ENCODE measurements around the gene MUC5B. TPM values are rescaled to one million over a fixed set of nuclear protein-coding genes. Genes with fewer than 3 reads are reported as not detected.
A peak's percentile ranks its signal among the peaks of the same experiment; 100 is the strongest.

MUC5B gene
- total RNA-seq, 1 donor from 2014 or later, result not detected

- DNase-seq (ENCODE audit: low read depth), result no peak
- no peak overlapping the region for H3K4me3 ChIP-seq (ENCODE audit: low read depth, low read length)
- TF ChIP-seq CTCF (conservative IDR thresholded peaks at IDR 0.05; ENCODE audit: low read depth, low read length), result no peak
Observed at GRCh38 chr11:1231396-1232020, 8.6 kb downstream of the MUC5B start.

- TF ChIP-seq CTCF (conservative IDR thresholded peaks at IDR 0.05; ENCODE audit: low read depth, low read length), result no peak
- H3K4me3 ChIP-seq (ENCODE audit: low read depth, low read length), result no peak overlapping the region
- no peak for DNase-seq (ENCODE audit: low read depth)
Observed at GRCh38 chr11:1232021-1232882, 9.4 kb downstream of the MUC5B start.

- no peak for DNase-seq (ENCODE audit: low read depth)
- H3K4me3 ChIP-seq (ENCODE audit: low read depth, low read length), result no peak overlapping the region
- TF ChIP-seq CTCF (conservative IDR thresholded peaks at IDR 0.05; ENCODE audit: low read depth, low read length), result no peak
Observed at GRCh38 chr11:1232883-1233321, 10.0 kb downstream of the MUC5B start.

GRCh38 chr11:1233351-1234053 lies 10.6 kb downstream of the MUC5B start:
- H3K4me3 ChIP-seq (ENCODE audit: low read depth, low read length), result no peak overlapping the region
- TF ChIP-seq CTCF (conservative IDR thresholded peaks at IDR 0.05; ENCODE audit: low read depth, low read length), result peak; percentile 24
- no peak for DNase-seq (ENCODE audit: low read depth)

GRCh38 chr11:1234054-1234720 lies 11.3 kb downstream of the MUC5B start:
- H3K4me3 ChIP-seq (ENCODE audit: low read depth, low read length), result no peak overlapping the region
- TF ChIP-seq CTCF (conservative IDR thresholded peaks at IDR 0.05; ENCODE audit: low read depth, low read length), result no peak
- DNase-seq (ENCODE audit: low read depth), result no peak

- no peak overlapping the region for H3K4me3 ChIP-seq (ENCODE audit: low read depth, low read length)
- TF ChIP-seq CTCF (conservative IDR thresholded peaks at IDR 0.05; ENCODE audit: low read depth, low read length), result no peak
- no peak for DNase-seq (ENCODE audit: low read depth)
Observed at GRCh38 chr11:1234771-1235305, 12.0 kb downstream of the MUC5B start.
